AML-193 (cell line): ENCODE data around the gene ZBTB46.
A peak's percentile ranks its signal among the peaks of the same experiment; 100 is the strongest.
"Not testable (repeated sequence)": the region's sequence is repeated elsewhere in the genome, so short reads cannot be mapped to it uniquely, and the experiment has no call there.

Experiments
- DNase-seq, 2 experiments: peaks; one replicate each; lab custom pipeline; 2025; lab: John Stamatoyannopoulos, UW

The ZBTB46 gene

GRCh38 chr20:63830841-63831588 is at the start of gene ZBTB46:
ZBTB46 (minus strand) TSS chr20:63831264; CDS start chr20:63790757, 40,507 bp downstream.
- DNase-seq: no peak

GRCh38 chr20:63878899-63879663 is 48.0 kb upstream of the ZBTB46 start:
- no peak for DNase-seq

- DNase-seq: no peak
These were observed 46.8 kb upstream of the ZBTB46 start for GRCh38 chr20:63877755-63878470.

GRCh38 chr20:63876489-63877036 is 45.5 kb upstream of the ZBTB46 start:
- DNase-seq: no peak

GRCh38 chr20:63874241-63874640 is 43.2 kb upstream of the ZBTB46 start:
- DNase-seq: not testable (repeated sequence)

- peak; percentile 91 to 94 for DNase-seq
These were observed 42.5 kb upstream of the ZBTB46 start for GRCh38 chr20:63873477-63873971.

- DNase-seq: no peak
These were observed 37.2 kb upstream of the ZBTB46 start for GRCh38 chr20:63868264-63868663.

- DNase-seq: not testable (repeated sequence)
These were observed 36.0 kb upstream of the ZBTB46 start for GRCh38 chr20:63867042-63867441.

GRCh38 chr20:63864978-63865640 is 34.0 kb upstream of the ZBTB46 start, which contains the start of gene TPD52L2:
TPD52L2 (plus strand) TSS chr20:63865270; CDS start chr20:63865366, 96 bp downstream.
- peak; percentile 91 to 95 for DNase-seq

GRCh38 chr20:63864545-63864977 is 33.5 kb upstream of the ZBTB46 start:
- no peak for DNase-seq

- DNase-seq: peak; percentile 96 to 97
These were observed 32.9 kb upstream of the ZBTB46 start for GRCh38 chr20:63863798-63864544.

- DNase-seq: no peak
These were observed 32.1 kb upstream of the ZBTB46 start for GRCh38 chr20:63863021-63863797.

- DNase-seq: no peak
These were observed 31.2 kb upstream of the ZBTB46 start for GRCh38 chr20:63861981-63862901.

- no peak for DNase-seq
These were observed 30.4 kb upstream of the ZBTB46 start, which contains the start of gene ABHD16B for GRCh38 chr20:63861365-63861934. ABHD16B (plus strand) TSS chr20:63861498; CDS start chr20:63861541, 43 bp downstream.

- DNase-seq: no peak
These were observed 29.4 kb upstream of the ZBTB46 start for GRCh38 chr20:63860325-63861051.

GRCh38 chr20:63859166-63859699 is 28.2 kb upstream of the ZBTB46 start:
- no peak for DNase-seq
